Activated T-cell treated with anti-CD3 and anti-CD28 coated beads, Interleukin-2, amount 50 U/mL, for 48 hours (primary cell): Measurements from ENCODE around the gene SEC61A2.
"Not testable (repeated sequence)": the region's sequence is repeated elsewhere in the genome, so short reads cannot be mapped to it uniquely, and the experiment has no call there.

ENCODE experiments used
- DNase-seq, 2 experiments: peaks; one replicate each; pipeline ENCODE4 v3.0.0-alpha.2; 2020

The SEC61A2 gene

DNA sequence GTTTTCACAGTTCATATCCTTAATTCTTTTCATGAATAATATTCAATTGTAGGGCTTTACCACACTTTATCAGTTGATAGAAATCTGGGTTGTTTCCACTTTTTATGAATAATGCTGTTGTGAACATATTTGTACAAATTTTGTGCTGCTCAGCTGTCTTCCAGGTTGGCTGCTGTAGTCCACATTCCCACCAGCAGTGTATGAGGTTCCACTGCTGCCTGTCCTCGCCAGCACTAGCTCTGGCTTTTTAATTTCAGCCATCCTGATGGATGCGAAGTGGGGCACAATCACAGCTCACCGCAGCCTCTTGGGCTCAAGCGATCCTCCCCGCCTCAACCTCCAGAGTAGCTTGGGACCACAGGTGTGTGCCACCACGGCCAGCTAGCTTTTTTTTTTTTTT is 33.5 kb downstream of the SEC61A2 start:
- no peak for DNase-seq

DNA sequence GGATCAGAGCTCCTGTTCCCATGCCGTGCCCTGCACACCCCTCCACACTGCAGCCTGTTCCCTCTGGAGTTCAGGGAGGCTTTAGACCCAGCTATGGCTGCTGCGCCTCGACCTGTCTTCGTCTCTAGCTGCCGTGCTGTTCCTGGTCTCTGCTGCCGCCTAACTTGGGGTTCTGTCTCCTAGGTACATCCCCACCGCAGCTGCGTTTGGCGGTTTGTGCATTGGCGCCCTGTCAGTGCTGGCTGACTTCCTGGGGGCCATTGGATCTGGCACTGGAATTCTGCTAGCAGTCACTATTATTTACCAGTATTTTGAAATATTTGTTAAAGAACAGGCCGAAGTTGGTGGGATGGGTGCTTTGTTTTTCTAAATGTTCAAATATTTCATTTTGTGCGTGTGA is 34.6 kb downstream of the SEC61A2 start:
- no peak for DNase-seq

DNA sequence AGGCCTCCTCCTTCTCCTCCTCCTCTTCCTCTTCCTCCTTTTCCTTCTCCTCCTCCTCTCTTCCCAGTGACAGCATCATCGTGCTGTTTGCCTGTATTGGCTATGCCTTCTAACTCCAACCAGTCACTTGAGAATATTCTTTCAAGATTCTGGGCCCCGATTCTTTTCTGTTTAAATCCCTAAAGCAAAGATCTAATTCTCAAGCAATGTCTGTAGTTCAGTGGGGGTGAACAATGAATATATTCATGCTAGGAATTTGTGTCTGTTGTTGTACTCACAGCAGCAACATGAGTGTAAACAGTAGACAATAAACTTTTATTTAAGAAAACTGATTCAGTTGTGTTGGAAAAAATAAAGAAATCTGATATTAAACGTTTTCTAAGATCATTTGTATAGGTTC is 35.6 kb downstream of the SEC61A2 start:
- DNase-seq = no peak

DNA sequence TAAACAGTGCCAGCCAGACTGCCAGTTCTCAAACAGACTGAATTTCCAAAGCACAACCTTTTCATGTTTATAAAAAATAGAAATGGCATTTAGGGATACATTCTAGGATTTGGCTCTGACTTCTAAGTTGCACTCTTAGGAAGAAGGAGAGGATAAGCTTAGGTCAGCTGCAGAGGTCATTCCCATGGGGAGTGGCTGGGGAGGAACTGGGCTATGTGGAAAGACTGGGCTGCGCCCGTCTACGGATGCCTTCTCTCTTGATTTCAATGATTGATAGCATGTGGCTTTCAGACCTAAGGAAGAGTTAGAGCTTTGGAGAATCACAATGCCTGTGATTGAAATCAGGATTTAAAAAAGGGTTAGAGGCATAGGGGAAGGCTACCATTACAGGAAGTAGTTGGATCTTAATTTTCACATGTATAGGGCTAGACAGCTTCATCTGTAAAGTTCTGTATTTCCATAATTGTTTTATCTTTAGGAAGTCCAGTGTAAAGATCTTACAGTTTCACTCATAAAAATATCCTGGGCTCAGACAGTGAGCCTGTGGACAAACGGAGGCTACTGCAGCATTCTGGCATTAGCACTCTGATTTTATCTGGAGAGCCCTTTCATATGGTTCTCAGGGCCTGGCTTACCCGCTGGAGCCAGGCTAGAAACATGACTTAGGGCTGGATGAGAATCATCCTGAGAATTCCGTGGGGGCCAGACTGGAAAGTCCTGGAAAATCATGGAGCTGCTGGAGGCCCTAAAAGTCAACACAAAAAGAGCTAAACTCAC is 36.7 kb downstream of the SEC61A2 start:
- no peak for DNase-seq

DNA sequence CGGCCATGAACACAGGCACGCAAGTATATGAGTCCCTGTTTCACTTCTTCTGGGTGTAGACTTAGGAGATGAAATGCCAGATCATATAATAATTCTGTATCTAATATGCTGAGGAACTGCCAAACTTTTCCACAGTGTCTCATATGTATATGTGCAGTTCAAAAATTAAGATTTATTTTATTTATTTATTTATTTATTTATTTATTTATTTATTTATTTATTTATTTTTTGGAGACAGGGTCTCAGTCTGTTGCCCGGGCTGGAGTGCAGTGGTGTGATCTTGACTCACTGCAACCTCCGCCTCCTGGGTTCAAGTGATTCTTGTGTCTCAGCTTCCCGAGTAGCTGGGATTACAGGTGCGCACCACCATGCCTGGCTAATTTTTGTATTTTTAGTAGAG is 42.0 kb downstream of the SEC61A2 start:
- not testable (repeated sequence) for DNase-seq

DNA sequence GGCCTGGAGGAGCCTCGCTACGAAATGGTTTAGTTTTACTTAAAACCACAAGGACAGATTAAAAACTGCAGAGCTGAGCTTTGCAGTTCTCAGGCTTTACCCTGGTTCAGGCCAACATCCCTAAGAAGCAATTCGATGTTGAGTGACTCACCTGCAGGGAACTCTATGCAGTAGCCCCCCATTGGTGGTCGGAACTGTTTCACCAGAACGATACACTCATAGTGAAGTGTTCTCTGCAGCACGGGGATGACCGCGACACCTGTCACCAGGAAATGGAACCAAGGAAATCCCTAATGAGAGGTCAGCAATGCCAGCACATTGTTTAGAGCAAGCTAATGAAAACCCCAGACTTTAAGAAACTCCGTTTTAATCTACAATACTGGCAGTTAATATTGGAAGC is 48.2 kb downstream of the SEC61A2 start:
- peak; percentile 33 to 55 for DNase-seq

DNA sequence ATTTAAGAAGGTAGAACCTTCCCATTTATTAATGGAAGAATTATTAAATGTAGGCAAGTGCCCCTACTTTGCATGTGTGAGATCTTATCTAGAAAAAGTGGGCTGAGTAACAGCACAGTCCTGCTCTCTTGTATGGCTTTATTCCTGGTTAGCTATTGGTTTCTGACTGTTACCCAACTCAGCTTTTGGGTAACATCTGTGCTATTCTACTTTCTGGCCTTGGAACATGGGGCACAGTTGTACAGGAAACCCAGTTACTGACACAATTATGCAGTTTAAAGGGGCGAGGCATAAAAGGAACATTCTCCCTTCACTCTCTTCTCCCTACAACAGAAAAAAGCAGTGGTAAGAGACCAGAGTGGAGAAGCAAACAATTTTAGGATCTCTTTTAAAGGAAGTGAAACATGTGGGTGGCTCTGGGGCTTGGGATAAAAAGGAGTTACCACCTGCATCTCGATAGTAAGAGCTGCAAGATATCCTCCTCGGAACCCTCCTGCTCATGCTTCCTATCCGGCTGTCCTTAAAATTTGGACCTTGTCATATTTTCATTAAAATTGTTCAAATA is 50.2 kb downstream of the SEC61A2 start:
- DNase-seq = no peak

DNA sequence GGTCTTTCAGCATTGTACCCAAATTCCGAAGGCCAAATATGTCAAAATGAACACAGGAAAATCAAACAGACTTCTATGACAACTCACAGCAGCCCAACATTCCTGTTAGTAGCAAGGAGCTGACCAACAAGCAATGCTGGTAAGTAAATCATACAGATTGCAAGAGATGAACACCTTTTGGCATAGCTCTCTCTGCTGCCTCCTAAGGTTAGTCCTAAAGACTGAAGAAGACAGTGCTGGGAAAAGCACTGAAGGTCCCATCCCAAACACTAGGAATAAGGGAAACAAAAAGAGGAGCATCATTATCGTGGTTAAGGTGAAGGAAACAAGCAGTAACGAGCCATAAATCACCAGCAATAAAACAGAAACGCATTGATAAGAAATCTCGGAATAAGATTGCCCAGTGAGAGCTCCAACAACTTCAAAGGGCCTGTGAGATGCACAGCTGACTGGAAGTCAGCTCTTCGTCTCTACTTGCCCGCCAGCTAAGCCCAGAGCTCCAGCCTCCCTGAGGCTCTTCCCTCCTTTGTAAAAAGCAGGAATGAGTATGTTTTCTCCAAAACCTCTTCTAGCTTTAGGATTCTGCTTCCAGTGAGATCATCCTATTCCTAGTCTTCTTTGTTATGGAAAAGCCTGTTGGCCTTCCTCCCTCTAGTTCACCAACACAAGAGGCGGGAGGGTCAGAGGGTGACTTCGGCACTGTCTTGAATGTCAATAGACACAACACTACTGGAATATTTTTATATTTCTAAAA is 50.9 kb downstream of the SEC61A2 start:
- no peak for DNase-seq

DNA sequence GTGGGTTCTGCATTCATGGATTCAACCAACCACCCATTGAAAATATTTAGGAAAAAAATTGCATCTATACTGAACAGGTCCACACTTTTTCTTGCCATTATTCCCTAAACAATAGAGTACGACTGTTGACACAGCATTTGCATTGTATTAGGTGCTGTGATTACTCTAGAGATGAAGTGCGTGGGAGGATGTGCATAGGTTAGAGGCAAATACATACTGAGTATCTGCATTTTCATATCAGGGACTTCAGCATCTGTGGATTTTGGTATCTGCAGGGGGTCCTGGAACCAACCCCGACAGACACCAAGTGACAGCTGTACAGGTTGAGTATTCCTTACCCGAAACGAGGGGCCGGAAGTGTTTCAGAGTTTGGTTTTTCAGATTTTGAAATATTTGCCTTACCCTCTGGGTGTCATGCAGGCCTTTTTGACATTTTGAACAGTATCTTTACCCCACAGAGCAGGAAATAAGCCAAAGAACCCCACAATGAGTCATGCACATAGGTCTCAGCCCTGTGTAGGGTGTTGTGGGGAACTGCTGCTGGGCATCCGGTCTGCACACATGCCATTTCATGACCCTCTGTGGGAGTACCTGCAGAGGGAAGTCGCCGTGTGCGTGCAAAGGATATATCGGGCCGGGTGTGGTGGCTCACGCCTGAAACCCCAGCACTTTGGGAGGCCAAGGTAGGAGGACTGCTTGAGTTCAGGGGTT is 51.7 kb downstream of the SEC61A2 start:
- peak; percentile 72 to 77 for DNase-seq

DNA sequence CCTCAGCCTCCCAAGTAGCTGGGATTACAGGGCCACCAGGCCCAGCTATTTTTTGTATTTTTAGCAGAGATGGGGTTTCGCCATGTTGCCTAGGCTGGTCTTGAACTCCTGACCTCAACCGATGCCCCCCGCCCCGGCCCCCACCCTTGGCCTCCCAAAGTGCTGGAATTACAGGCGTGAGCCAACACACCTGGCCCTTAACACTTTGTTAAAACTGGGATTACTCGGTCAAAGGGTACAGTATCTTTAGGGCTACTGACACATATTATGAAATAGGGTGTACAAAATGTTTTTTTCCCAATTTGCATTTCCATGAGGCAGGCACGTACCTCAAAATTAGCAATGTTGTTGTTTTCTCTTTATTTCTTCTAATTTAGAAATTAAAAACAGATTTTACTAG is 54.7 kb downstream of the SEC61A2 start:
- no peak for DNase-seq

DNA sequence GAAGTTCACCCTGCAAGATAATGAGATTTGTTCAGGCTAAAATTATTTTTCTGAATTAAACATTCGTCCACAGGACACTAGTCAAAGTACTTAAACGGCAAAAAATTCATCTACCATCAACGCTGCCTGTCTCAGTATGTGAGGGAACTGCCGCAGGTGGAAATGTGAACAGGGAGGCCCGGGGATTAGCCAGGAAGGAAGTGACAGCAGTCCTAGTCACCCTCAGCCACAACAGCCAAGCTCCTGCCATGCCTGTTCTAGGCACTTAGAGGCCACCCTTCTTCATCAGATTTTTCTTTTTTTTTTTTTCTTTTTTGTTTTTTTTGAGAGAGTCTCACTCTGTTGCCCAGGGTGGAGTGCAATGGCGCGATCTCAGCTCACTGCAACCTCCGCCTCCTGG is 56.8 kb downstream of the SEC61A2 start:
- DNase-seq = peak in 1 of 2 experiments; percentile 37

DNA sequence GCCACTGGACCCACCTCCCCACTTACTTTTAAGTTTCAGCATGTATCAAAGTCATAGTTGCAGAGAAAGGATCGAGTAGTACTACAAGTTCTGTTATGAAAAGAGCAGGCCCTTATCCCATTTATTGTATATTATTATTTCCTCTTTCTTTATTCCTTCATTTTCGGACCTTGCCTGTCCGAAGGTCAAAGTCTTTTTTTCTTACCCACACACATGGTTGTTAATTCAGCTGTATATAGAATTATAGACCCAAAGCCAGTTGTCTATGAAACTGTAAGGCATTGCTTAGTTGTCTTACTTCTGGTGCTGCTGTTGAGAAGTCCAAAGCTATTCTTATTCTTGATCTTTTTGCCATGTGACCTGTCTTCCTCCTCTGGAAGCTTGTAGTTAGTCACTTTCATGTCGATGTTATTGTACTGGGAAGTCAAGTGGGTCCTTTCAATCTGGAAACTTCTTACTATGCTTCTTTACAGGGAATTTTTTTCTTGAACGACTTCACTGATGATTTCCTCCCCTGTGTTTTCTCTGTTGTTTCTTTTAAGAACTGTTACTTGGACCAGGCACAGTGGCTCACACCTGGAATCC is 57.9 kb downstream of the SEC61A2 start:
- DNase-seq = no peak

DNA sequence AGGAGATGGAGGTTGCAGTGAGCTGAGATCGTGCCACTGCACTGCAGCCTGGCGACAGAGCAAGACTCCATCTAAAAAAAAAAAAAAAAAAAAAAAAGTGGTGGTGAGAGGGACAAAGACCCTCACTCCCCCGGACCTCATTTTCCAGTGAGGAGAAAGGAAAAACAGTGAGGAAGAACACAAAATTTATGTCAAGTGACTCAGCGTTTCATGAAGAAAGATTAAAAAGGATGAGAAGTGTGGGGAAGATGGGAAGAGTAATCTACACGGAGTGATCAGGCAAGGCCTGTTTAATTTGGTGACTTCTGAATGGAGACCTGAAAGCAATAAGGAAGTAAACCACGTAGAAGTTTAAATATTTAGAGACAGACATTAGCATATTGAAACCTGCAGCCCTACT is 59.2 kb downstream of the SEC61A2 start:
- DNase-seq = no peak

DNA sequence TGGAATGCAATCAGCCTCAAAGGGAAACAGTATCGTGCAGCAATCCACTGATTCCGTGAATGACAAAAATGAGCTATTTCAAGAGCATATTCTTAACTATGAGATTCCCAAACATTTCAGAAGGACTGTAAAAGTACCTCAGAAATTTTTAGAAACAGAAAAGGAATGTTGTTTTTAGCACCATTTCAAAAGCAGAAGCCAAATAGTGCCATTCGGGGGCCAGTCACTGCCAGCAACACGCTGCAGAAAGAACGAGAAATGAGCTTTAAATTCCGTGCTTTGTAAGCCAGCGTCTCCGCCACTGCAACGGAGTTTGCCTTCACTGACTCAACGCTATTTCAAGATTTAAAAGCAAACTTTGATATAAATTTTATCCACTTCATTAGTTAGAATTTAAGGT is 59.9 kb downstream of the SEC61A2 start:
- DNase-seq = no peak

DNA sequence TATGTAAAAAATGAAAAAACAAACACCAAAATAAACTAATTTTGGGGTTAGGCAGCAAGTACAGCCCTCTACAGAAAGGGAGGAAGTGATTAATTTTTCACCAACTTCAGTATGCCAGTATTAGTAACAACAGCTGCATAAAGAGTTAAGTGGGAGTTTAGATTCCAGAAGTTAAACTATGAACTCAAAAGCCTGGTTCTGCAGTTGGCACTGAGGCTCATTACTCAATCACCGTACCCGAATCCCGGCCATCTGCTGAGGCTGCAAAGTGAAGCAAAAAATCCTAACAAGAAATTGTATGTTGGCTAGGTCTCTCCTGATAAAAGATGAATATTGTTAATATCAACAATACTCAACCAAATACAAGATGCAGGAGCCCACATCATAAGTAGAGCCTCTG is 62.2 kb downstream of the SEC61A2 start:
- DNase-seq = no peak

DNA sequence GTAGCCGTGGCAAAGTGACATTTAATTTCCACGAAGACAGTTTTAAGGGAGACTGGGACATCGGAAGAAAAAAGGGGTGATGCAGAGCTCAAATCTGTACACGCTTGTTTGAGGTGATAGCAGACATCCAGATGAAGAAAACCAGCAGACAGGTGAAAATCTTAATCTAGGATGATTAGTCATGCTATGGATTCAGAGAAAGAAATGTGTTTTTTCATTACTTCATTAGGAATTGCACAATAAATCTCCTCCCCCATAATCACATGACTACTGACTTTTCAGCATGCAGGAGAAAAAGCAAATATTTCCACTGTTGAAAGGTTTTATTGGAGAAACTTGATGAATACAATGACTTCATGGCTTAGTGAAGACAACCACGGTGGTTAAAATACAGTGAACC is 63.7 kb downstream of the SEC61A2 start:
- no peak for DNase-seq

DNA sequence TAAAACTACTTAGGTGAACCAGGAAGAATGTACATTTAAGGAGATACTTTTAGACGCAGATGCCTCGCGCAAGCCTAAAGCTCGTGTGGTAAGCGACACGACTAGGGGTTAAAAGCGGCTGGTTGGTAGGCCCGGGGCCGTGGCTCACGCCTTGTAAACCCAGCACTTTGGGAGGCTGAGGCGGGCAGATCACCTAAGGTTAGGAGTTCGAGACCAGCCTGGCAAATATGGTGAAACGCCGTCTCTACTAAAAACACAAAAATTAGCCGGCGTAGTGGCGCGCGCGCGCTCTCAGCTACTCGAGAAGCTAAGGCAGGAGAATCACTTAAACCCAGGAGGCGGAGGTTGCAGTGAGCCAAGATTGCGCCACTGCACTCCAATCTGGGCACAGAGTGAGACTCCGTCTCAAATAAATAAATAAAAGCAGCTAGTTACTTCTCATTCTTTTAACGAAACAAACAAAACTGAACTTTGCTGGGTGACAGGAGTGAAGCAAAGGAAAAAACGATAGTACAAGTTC is 65.3 kb downstream of the SEC61A2 start:
- DNase-seq = peak; percentile 57 to 59

DNA sequence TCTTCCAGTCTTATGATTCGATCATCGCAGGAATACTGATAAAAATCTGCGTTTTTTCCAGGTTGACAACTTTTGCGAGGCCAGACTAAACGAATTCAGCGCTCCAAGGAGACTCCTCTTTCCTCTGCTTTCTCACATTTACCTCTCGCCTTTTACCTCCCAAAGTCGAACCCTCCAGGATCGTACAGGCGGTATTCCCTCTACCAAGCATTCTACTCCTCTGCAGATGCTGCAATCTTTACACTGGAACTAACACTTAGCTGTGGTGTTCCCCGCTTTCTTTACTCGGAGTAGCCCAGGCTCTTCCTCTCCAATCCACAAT is 65.8 kb downstream of the SEC61A2 start:
- no peak for DNase-seq

DNA sequence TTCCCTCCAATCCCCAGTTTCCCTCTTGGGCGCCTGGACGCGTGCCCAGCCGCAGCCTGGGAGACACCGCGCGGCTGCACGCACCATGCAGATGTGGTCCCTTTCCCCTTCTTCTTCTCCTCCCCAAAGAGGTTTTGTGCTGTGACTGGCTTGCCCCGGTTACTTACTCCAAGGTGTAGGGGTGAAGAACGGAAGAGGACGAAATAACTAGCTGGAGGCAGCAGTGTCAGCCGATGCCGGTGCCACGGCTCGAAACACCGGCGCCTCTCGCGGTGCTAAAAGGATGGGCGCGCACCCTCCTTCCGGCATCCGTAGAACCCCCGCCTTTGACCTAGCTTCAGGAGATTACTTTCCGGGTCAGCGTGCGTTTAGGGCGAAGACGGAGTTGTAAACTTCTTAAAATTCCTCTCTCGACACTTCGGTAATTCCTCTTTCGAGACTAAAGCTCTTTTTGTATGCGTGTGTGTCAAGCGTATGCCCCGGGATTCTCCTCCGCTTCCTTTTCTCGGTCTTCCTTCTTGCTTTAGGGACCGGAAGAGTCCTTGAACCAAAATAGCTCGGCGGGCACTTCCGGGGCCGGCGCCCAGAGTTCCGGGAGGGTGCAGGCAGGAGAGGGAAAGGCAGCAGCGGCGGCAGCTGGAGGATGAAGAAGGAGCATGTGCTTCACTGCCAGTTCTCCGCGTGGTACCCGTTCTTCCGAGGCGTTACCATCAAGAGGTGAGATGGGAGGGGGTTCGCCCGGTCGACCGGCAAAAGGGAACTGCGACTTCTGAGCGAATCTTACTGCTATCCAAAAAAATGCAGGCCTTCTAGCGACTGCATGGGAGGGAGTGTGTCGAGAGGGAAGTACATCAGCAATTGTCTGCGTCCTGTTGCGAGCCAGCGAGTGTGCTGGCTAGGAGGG is 66.4 kb downstream of the SEC61A2 start, which contains the start of the genes CDC123 and NUDT5:
Gene CDC123 (plus strand): TSS at position 586 of the 904 bp plus-strand sequence. CDS start 58 bp downstream, at position 644.
Gene NUDT5 (minus strand): TSS at position 289 of the 904 bp plus-strand sequence. CDS start 9,600 bp downstream, outside the sequence.
- peak; percentile 92 to 93 for DNase-seq

DNA sequence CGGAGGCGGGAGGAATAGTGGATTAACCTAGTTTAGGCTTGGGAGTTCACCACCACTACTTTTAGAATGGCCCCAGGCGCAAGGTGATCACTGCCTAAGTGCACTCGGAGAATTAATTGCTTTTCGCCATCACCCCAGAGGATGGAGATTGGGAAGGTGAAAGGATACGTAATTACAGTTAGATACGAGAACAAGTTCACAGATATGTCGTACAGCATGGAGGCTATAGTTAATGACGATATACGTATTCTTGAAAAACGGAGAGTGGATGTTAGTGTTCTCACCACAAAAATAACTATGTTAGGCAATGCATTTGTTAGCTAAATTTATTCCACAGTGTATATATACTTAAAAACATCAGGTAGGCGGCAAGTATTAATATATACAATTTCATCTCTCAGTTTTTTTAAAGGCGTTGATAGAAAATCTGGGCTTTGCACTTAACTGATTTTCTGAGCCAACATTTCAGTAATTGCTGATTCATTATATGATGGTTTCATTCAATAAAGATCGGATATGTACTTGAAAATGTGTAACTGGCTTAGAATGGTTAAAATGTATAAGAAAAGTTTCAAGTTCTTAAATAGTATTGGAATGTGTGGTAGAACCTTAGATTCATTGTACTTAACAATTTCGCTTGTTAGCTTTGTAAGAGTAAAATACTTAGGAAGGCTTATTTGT is 67.2 kb downstream of the SEC61A2 start:
- DNase-seq = no peak

DNA sequence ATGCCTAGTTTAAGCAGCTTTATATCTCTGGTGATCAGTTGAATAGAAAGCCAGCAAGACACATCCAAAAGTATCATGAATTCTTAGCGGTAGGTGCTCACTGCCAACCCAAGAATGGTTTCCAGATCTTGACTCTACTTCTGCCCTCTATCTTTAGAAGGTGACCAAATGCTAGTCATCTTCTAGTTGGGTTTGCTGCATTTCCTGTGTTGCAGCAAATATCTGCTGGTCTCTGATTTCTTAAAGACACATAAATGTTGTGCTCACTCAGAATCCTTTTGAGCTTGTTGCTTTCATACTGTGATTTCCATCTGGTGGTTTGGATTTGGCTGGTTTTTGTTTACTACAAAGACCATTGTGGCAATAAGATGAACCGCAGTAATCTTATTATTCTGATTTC is 68.7 kb downstream of the SEC61A2 start:
- DNase-seq = no peak
